ENCODE results near the gene TIMELESS. TPM values are rescaled to one million over a fixed set of nuclear protein-coding genes. Genes with fewer than 3 reads are reported as not detected.
A peak's percentile ranks its signal among the peaks of the same experiment; 100 is the strongest.
"Not testable (repeated sequence)": the region's sequence is repeated elsewhere in the genome, so short reads cannot be mapped to it uniquely, and the experiment has no call there.

The TIMELESS gene
- total RNA-seq, 1 experiment from 2014 or later = 30.9 TPM

DNA sequence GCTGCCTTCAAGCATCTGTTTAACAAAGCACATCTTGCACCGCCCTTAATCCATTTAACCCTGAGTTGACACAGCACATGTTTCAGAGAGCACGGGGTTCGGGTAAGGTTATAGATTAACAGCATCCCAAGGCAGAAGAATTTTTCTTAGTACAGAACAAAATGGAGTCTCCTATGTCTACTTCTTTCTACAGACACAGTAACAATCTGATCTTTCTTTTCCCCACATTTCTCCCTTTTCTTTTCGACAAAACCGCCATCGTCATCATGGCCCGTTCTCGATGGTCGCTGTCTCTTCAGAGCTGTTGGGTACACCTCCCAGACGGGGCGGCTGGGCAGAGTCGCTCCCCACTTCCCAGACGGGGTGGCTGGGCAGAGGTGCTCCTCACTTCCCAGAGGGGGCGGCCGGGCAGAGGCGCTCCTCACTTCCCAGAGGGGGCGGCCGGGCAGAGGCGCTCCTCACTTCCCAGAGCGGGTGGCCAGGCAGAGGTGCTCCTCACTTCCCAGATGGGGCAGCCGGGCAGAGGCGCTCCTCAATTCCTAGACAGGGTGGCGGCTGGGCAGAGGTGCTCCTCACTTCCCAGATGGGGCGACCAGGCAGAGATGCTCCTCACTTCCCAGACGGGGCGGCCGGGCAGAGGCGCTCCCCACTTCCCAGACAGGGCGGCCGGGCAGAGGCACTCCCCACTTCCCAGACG lies 44.3 kb upstream of the TIMELESS start:
- H3K79me2 ChIP-seq (ENCODE audit: low read depth); BruUV-seq (replicated peaks); DNase-seq; H4K20me1 ChIP-seq (ENCODE audit: insufficient read depth); POLR2A ChIA-PET (ENCODE audit: unreplicated experiment); intact Hi-C loops (cut with micrococcal nuclease; ENCODE audit: unreplicated experiment); H3K36me3 ChIP-seq (ENCODE audit: low read depth); H3K9me2 ChIP-seq (ENCODE audit: insufficient read depth); H2AFZ ChIP-seq; CTCF ChIA-PET; H3K4me2 ChIP-seq; H3K9me3 ChIP-seq (ENCODE audit: insufficient read depth, low read depth); H3K4me1 ChIP-seq (replicated peaks; ENCODE audit: insufficient read depth); H3F3A ChIP-seq (ENCODE audit: insufficient read depth, low read depth); H3K27ac ChIP-seq; H3K4me3 ChIP-seq: not testable (repeated sequence)
- H3K27me3 ChIP-seq (ENCODE audit: insufficient read depth, low read depth) = peaks cover 24% of the 10 kb centered on the region; the same call in 1 of the 2 replicates

DNA sequence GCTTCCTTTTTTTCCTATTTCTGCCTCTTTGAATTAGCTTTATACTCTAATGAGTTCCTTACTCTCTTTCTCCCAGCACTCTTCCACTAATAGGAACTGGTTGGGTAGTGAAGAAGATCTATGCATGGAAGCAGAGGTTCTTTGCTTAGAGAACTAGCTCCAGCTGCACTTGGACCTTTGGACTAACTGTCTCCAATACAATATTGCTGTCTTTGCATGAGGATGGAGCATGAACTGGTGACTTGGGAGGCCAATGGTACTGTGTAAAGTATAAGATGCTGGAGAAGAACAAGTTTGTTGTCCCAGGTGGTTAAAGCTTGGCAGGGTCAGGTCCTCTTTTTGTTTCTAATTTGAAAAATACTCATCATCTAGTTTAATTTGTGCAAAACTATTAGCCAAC lies 41.1 kb upstream of the TIMELESS start:
- no peaks in the 10 kb centered on the region for H3K9me2 ChIP-seq (ENCODE audit: insufficient read depth)
- no peak for DNase-seq
- H3K27me3 ChIP-seq (ENCODE audit: insufficient read depth, low read depth) = peaks cover 24% of the 10 kb centered on the region; the same call in 1 of the 2 replicates
- intact Hi-C loops (cut with micrococcal nuclease; ENCODE audit: unreplicated experiment) = no loop called here
- no peaks in the 10 kb centered on the region for H3K9me3 ChIP-seq (ENCODE audit: insufficient read depth, low read depth)
- no peak overlapping the region for H3K27ac ChIP-seq
- no peak overlapping the region for H3K4me3 ChIP-seq
- POLR2A ChIA-PET (ENCODE audit: unreplicated experiment) = interaction anchor here (0.7 kb wide), 1 partner anchor 476 kb away, joined by 13 read pairs; no protein-coding TSS in a partner anchor
- H4K20me1 ChIP-seq (ENCODE audit: insufficient read depth) = no peaks in the 10 kb centered on the region
- BruUV-seq (replicated peaks) = no TSS peak
- H3K36me3 ChIP-seq (ENCODE audit: low read depth) = no peaks in the 10 kb centered on the region
- TF ChIP-seq, protein P1, sequence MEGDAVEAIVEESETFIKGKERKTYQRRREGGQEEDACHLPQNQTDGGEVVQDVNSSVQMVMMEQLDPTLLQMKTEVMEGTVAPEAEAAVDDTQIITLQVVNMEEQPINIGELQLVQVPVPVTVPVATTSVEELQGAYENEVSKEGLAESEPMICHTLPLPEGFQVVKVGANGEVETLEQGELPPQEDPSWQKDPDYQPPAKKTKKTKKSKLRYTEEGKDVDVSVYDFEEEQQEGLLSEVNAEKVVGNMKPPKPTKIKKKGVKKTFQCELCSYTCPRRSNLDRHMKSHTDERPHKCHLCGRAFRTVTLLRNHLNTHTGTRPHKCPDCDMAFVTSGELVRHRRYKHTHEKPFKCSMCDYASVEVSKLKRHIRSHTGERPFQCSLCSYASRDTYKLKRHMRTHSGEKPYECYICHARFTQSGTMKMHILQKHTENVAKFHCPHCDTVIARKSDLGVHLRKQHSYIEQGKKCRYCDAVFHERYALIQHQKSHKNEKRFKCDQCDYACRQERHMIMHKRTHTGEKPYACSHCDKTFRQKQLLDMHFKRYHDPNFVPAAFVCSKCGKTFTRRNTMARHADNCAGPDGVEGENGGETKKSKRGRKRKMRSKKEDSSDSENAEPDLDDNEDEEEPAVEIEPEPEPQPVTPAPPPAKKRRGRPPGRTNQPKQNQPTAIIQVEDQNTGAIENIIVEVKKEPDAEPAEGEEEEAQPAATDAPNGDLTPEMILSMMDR (conservative IDR thresholded peaks at IDR 0.05) = no peak
- TF ChIP-seq EZH2 (IDR thresholded peaks at IDR 0.05; ENCODE audit: low read depth) = no peak
- H2AFZ ChIP-seq = no peak overlapping the region
- no peaks in the 10 kb centered on the region for H3F3A ChIP-seq (ENCODE audit: insufficient read depth, low read depth)
- no peaks in the 10 kb centered on the region for H3K4me1 ChIP-seq (replicated peaks; ENCODE audit: insufficient read depth)
- no peaks in the 10 kb centered on the region for H3K79me2 ChIP-seq (ENCODE audit: low read depth)
- CTCF ChIA-PET = no interaction called here
- no peak overlapping the region for H3K4me2 ChIP-seq

- CTCF ChIA-PET = interaction anchor here (0.6 to 0.7 kb wide), 3 partner anchors 16 to 526 kb away, joined by 3 to 6 read pairs (median 3); no protein-coding TSS in a partner anchor
- POLR2A ChIA-PET (ENCODE audit: unreplicated experiment) = interaction anchor here (0.6 to 0.7 kb wide), 2 partner anchors 148 to 174 kb away, joined by 4 to 5 read pairs; no protein-coding TSS in a partner anchor
- Histone ChIP-seq H3F3A (ENCODE audit: insufficient read depth, low read depth) (no peaks in the 10 kb centered on the region), H3K27me3 (ENCODE audit: insufficient read depth, low read depth) (peaks cover 24% of the 10 kb centered on the region; the same call in 1 of the 2 replicates), H3K79me2 (ENCODE audit: low read depth) (no peaks in the 10 kb centered on the region), H3K9me2 (ENCODE audit: insufficient read depth) (no peaks in the 10 kb centered on the region), H3K4me2 (peak within 1 kb of the TSS; percentile 79), H3K4me3 (peak within 1 kb of the TSS; percentile 57; the same call in 1 of the 2 replicates), H3K9me3 (ENCODE audit: insufficient read depth, low read depth) (no peaks in the 10 kb centered on the region), H4K20me1 (ENCODE audit: insufficient read depth) (no peaks in the 10 kb centered on the region), H3K27ac (no peak within 1 kb of the TSS), H3K36me3 (ENCODE audit: low read depth) (no peaks in the 10 kb centered on the region), H2AFZ (peak within 1 kb of the TSS; percentile 81), H3K4me1 (replicated peaks; ENCODE audit: insufficient read depth) (no peaks in the 10 kb centered on the region)
- intact Hi-C loops (cut with micrococcal nuclease; ENCODE audit: unreplicated experiment) = no loop called here
- no TSS peak for BruUV-seq (replicated peaks)
- TF ChIP-seq EZH2 (IDR thresholded peaks at IDR 0.05; ENCODE audit: low read depth) = no peak
- TF ChIP-seq, protein P1 (conservative IDR thresholded peaks at IDR 0.05) = no peak
- peak; percentile 59 to 77 for DNase-seq
Measured at GRCh38 chr12:56488041-56488955, 39.1 kb upstream of the TIMELESS start, which contains the start of gene GLS2. GLS2 (minus strand) TSS chr12:56488161; CDS start chr12:56488118, 43 bp downstream.
